Lung (tissue), 12 donors: Measurements from ENCODE around the gene ANXA7. TPM values are rescaled to one million over a fixed set of nuclear protein-coding genes. Genes with fewer than 3 reads are reported as not detected.

Experiments
- ATAC-seq: fragments of 200-7000 bp; cut with Tn5 transposase; one replicate; pipeline ENCODE4 v1.9.1; 2020; ENCODE audit warnings: moderate number of reproducible peaks; ENCODE audit not compliant: insufficient read depth, low FRiP score
- DNase-seq, 3 donors: peaks; one replicate each; pipeline ENCODE4 v3.0.0-alpha.2; 2013 to 2017
- H3K27ac ChIP-seq, 2 donors: one replicate each; pipeline ENCODE4 v1.5.1; 2013; ENCODE audit warnings: mild to moderate bottlenecking in 2 of 2, moderate library complexity in 2 of 2, control low read depth in 1 of 2, inconsistent platforms in 1 of 2, low read depth in 1 of 2, low read length in 1 of 2
- H3K27me3 ChIP-seq, 3 donors: one replicate each; pipeline ENCODE4 v1.5.1; 2013; ENCODE audit warnings: low read length in 2 of 3; ENCODE audit not compliant: control insufficient read depth in 3 of 3, insufficient read depth in 3 of 3
- H3K36me3 ChIP-seq, 4 donors: one replicate each; pipeline ENCODE4 v1.5.1; 2013; ENCODE audit warnings: low read length in 4 of 4, mild to moderate bottlenecking in 1 of 4, moderate library complexity in 1 of 4; ENCODE audit not compliant: control insufficient read depth in 4 of 4, insufficient read depth in 4 of 4
- H3K4me1 ChIP-seq, 5 donors: one replicate each; pipeline ENCODE4 v1.5.1; 2013; ENCODE audit warnings: low read length in 5 of 5, mild to moderate bottlenecking in 2 of 5, moderate library complexity in 1 of 5; ENCODE audit not compliant: control insufficient read depth in 5 of 5, insufficient read depth in 5 of 5
- H3K4me3 ChIP-seq: one replicate; pipeline ENCODE4 v1.5.1; 2013; ENCODE audit warnings: mild to moderate bottlenecking, control low read depth, moderate library complexity
- H3K9ac ChIP-seq, 2 donors: one replicate each; pipeline ENCODE4 v1.5.1; 2013; ENCODE audit warnings: low read length in 2 of 2, control low read depth in 1 of 2; ENCODE audit not compliant: insufficient read depth in 1 of 2
- H3K9me3 ChIP-seq, 4 donors: one replicate each; pipeline ENCODE4 v1.5.1; 2013; ENCODE audit warnings: low read length in 3 of 4, mild to moderate bottlenecking in 1 of 4, moderate library complexity in 1 of 4; ENCODE audit not compliant: control insufficient read depth in 4 of 4, insufficient read depth in 3 of 4
- WGBS, 2 donors: extraction: QIAGEN DNeasy Blood & Tissue Kit; methylation state at CpG; one replicate each; pipeline ENCODE4 v1.1.7; 2013; 5-methylcytosine and 5-hydroxymethylcytosine counted together
- polyA plus RNA-seq, 2 donors: library from polyadenylated mRNA; stranded (reverse); fragments of 200-250 nt; gene quantifications; one replicate each; pipeline ENCODE4 v1.2.1, GENCODE V29; 2013
- total RNA-seq, 2 donors: library from RNA; depleted of rRNA in 1 of 2; stranded (reverse); fragments of >200 nt in 1 of 2; gene quantifications; one replicate each; pipeline ENCODE4 v1.2.1, GENCODE V29; 2014 to 2021
- TF ChIP-seq, protein P1 (sequence below): IDR thresholded peaks from 2 replicates; pipeline ENCODE4 v1.5.1; 2012; ENCODE audit warnings: mild to moderate bottlenecking; ENCODE audit errors: control extremely low read depth, extremely low read depth
- donor health status: control.
- donor health status: control.
- donor health status: Bipolar disorder and iron deficiency.
- donor health status: healthy.
- donor health status: DM: yes; HTN: yes; CAD: no.

ANXA7 gene
- total and polyA plus RNA-seq, 4 donors, result 59.3 to 134 (median 99.0) TPM

DNA sequence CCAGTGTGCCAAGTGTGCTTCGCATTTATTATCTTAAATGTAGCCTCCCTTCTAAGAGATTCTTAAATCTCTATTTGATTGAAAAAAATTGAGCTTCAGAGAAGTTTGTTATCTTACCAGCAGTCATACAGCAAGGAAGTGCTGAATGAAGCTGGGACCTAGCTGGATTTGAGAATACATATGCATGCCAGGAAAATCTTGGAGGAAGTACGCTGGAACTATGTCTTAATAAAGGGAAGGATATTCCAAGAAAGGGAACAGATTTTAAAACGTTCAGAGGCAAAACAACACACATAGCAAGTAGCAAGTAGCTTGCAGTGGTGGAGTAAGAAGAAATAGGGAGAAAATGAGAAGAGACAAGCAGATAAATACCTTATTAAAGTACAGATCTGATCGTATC lies 56.7 kb downstream of the ANXA7 start:
- TF ChIP-seq, protein P1, sequence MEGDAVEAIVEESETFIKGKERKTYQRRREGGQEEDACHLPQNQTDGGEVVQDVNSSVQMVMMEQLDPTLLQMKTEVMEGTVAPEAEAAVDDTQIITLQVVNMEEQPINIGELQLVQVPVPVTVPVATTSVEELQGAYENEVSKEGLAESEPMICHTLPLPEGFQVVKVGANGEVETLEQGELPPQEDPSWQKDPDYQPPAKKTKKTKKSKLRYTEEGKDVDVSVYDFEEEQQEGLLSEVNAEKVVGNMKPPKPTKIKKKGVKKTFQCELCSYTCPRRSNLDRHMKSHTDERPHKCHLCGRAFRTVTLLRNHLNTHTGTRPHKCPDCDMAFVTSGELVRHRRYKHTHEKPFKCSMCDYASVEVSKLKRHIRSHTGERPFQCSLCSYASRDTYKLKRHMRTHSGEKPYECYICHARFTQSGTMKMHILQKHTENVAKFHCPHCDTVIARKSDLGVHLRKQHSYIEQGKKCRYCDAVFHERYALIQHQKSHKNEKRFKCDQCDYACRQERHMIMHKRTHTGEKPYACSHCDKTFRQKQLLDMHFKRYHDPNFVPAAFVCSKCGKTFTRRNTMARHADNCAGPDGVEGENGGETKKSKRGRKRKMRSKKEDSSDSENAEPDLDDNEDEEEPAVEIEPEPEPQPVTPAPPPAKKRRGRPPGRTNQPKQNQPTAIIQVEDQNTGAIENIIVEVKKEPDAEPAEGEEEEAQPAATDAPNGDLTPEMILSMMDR, result no peak
- DNase-seq, result peak in 1 of 3 donors; percentile 49
- no peak overlapping the region for H3K9ac ChIP-seq

DNA sequence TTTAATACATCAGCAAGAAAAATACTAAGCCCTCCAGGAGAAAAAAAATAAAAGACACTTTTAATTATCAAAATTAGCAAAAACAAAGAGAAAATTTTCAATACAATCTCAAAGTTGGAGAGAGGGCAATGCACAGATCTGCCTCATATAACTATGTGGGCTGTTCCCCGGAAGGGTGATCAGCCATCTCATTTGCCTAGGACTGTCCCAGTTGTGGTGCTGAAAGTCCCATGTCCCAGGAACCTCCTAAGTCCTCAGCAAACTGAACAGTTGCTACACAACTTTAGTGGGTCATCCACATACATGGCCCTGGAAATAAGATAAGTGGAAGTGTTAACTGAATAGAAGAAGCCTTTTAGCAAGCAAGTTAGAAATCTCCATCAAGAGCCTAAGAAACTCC lies 69.6 kb downstream of the ANXA7 start:
- Histone ChIP-seq H3K9ac (no peak overlapping the region), H3K4me1 (no peaks in the 10 kb centered on the region), H3K27me3 (no peaks in the 10 kb centered on the region), H3K36me3 (peaks cover 0 to 4% (median under 1%) of the 10 kb centered on the region in 4 donors), H3K27ac (no peak overlapping the region), H3K4me3 (no peak overlapping the region), H3K9me3 (peaks cover 0 to 4% (median 0%) of the 10 kb centered on the region in 4 donors)
- WGBS, 2 donors, result 95 to 100% methylated on average over 1 of the region's 1 CpG
- TF ChIP-seq, protein P1, result no peak
- DNase-seq (no peak), ATAC-seq (no peak)

More for the DNA sequence above, 56.7 kb downstream of the ANXA7 start:
- ATAC-seq, result no peak
- no peaks in the 10 kb centered on the region for H3K27me3 ChIP-seq
- H3K4me1 ChIP-seq, result peaks cover 0 to 14% (median 5%) of the 10 kb centered on the region in 5 donors
- WGBS, 2 donors, result 61 to 64% methylated on average over 4 of the region's 4 CpGs
- H3K36me3 ChIP-seq, result no peaks in the 10 kb centered on the region
- no peaks in the 10 kb centered on the region for H3K9me3 ChIP-seq
- no peak overlapping the region for H3K4me3 ChIP-seq
- no peak overlapping the region for H3K27ac ChIP-seq

DNA sequence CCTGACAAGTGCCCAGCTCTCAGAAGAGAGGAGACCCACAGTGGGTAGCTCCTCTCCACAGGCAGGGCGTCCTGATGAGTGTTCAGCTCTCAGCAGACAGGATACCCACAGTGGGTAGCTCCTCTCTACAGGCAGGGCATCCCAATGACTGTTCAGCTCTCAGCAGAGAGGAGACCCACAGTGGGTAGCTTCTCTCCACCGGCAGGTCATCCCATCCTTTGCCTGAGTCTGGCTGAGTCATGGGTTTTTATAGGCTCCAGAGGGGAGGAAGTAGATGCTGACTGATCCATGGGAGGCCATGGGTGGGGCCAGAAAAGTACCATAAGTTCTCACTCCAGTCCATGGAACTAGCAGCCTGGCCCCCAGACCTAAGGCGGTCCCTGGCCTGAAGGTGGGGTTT lies 73.7 kb downstream of the ANXA7 start:
- no peaks in the 10 kb centered on the region for H3K27me3 ChIP-seq
- ATAC-seq, result no peak
- 83 to 93% methylated on average over 3 of the region's 3 CpGs for WGBS, 2 donors

DNA sequence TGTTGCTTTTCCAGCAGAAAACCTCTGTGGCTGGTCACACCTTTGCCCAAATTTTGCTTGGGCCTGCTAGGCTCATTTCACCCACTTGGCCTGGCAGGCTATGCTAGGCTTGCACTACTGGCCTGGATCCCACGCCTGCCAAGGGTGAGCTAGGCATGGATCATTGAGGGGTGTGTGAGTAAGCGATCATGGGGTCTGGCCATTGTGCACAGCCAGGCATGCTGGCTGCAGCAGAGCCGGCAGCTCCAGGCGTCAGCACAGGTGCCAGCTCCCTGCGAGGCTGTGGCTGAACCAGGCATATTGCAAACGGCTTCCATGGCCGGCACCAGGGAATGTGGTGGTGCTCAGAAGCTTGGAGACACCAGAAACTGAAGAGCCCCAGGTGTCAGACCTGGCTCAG lies 74.4 kb downstream of the ANXA7 start:
- Histone ChIP-seq H3K4me1 (no peaks in the 10 kb centered on the region), H3K4me3 (no peak overlapping the region), H3K9ac (no peak overlapping the region), H3K36me3 (no peaks in the 10 kb centered on the region), H3K9me3 (peaks cover 0 to 4% (median 0%) of the 10 kb centered on the region in 4 donors), H3K27ac (no peak overlapping the region), H3K27me3 (no peaks in the 10 kb centered on the region)
- ATAC-seq (no peak), DNase-seq (no peak)
- 89 to 95% methylated on average over 7 of the region's 7 CpGs for WGBS, 2 donors
- TF ChIP-seq, protein P1, result no peak

More for the DNA sequence above, 73.7 kb downstream of the ANXA7 start:
- TF ChIP-seq, protein P1, result no peak
- no peaks in the 10 kb centered on the region for H3K36me3 ChIP-seq
- H3K27ac ChIP-seq, result no peak overlapping the region
- no peak overlapping the region for H3K4me3 ChIP-seq
- no peaks in the 10 kb centered on the region for H3K4me1 ChIP-seq
- DNase-seq, result no peak
- peaks cover 0 to 4% (median 0%) of the 10 kb centered on the region in 4 donors for H3K9me3 ChIP-seq
- no peak overlapping the region for H3K9ac ChIP-seq
